NOMO-1 (cell line): ENCODE results near the gene SLC18A2.

Experiments
- DNase-seq, 2 experiments: peaks; one replicate each; lab custom pipeline; 2025; ENCODE audit not compliant: unreplicated experiment in 2 of 2; lab: John Stamatoyannopoulos, UW

SLC18A2 gene

DNA sequence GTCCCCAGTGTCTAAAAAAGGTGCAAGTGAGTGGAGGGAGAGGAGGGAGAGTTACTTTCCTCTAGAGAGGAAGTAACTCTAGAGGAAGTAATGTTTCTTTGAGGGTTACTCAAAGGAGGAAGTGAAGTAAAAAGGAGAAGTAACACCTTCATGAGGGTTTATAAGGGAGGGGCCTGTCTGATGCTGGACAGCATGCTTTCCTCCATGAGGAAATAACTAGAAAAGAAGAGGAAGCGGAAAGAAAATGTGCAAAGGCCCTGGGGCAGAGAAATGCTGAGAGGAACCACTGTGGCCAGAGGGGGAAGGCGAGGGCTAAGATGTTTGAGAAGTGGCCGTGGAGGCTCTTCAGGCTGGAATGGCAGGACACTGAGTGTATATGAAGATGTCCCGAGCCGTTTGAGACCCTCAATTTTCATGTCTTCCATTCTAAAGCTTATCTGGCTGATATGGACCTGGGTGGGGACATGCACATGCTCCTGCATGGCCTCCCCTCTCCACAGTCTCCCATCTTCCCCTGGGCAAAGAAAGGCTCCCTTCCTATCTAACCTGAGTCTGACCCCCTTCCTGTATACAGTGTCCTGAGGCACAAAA is 3.4 kb upstream of the SLC18A2 start:
- peak; percentile 51 to 95 for DNase-seq

- DNase-seq = no peak
Observed at GRCh38 chr10:117239051-117239450, 1.9 kb upstream of the SLC18A2 start.

DNA sequence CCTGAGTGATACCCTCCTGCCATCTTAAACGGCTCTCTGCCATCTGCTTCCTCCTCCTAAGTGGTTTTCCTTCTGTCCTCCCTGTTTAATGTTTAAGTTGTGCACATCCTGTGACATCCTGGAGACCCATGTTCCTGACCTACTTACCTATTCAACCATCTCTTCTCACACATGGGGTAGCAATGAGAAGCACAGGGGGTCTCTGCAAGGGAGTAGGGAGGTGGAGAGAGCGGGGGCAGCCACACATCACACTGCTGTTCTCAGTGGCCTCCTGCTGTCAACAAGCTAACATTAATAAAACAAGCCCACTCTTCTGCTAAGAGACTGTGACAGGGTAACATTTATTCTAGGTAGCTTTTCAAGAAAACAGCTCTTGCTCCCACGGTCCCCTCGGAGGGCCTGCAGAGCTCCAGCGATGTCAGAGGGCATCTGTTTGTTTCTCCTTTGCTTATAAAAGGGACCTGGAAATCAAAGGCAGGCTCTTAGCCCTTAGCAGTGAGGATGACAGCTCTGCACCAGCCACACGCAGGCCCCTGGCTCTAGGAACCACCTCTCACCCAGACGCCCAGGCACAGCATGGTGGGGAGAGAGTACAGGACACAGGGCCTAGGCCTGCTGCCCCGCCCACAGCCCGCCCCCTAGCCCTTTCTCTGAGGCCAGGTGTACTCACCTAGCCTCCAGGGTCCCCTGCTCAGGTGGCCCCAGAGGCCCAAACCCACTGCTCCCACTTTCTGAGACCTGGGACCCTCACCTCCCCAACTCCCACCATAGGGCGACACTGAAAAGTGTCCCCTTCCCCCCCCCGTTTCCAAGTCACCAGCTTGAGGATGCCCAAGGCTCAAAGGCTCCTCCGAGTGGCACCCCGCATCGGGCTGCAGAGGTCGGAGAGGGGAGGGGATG is 943 bp upstream of the SLC18A2 start:
- no peak for DNase-seq

- no peak for DNase-seq
Observed at GRCh38 chr10:117241541-117242462, 888 bp downstream of the SLC18A2 start.

- no peak for DNase-seq
Observed at GRCh38 chr10:117242463-117242832, 1.5 kb downstream of the SLC18A2 start.

- DNase-seq = no peak
Observed at GRCh38 chr10:117246997-117247671, 6.2 kb downstream of the SLC18A2 start.

- no peak for DNase-seq
Observed at GRCh38 chr10:117248750-117249465, 8.0 kb downstream of the SLC18A2 start.

- DNase-seq = no peak
Observed at GRCh38 chr10:117249493-117250093, 8.7 kb downstream of the SLC18A2 start.

- no peak for DNase-seq
Observed at GRCh38 chr10:117250411-117250810, 9.5 kb downstream of the SLC18A2 start.

GRCh38 chr10:117253908-117254307 is 13.0 kb downstream of the SLC18A2 start:
- DNase-seq = no peak

DNA sequence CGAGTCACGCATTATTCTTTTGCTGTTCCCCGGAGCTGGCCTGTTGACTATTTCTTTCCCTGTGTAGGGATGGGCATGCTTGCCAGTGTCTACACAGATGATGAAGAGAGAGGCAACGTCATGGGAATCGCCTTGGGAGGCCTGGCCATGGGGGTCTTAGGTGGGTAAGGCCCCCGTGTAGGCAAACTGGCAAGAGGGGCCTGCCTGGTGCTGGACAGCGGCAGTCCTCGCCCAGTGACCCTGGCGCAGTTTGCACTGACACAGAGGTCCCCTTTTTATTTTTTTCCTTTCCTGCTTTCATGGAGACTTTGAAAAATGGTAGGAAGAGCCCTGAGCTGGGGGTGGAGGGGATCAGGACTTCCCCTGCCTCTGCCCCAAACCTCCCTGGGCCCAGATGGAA is 13.4 kb downstream of the SLC18A2 start:
- DNase-seq = no peak

DNA sequence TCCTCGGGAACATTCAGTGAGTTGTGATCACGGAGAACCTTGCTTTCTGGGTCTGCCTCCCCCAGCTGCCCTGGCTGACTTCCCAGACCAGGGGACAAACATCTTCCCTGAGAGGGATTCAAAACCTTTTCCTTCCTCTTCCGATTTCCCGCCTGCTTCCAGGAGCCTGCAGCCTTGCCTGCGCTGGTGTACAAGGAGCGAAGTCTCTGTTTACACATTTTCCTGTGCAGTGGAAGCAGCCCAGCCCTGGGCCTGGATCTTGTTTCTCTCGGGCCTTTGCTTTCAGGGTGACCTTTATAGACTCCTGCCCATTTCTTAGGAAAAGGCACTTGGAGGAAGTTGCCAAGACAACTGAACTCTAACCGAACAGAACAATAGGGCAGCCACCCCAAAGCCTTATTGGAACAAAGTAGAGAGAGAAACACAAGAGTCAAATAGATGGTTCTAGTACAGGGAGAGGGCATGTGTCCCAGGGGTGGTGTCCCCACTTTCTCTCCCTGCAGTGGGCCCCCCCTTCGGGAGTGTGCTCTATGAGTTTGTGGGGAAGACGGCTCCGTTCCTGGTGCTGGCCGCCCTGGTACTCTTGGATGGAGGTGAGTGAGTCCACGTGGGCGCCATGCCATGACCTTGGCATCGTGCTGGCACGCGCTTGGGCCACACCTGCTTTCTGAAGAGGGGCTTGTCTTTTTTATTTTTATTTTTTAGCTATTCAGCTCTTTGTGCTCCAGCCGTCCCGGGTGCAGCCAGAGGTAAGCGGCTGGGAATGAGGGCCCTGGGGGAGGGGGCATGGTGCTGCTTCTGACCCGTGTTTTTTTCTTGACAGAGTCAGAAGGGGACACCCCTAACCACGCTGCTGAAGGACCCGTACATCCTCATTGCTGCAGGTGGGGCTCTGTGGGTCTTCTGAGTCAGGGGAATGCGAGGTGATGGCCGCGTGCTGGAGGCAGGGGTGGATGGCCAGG is 14.1 kb downstream of the SLC18A2 start:
- DNase-seq = no peak

- DNase-seq = no peak
Observed at GRCh38 chr10:117255835-117256460, 15.0 kb downstream of the SLC18A2 start.

- no peak for DNase-seq
Observed at GRCh38 chr10:117256910-117257309, 16.0 kb downstream of the SLC18A2 start.

DNA sequence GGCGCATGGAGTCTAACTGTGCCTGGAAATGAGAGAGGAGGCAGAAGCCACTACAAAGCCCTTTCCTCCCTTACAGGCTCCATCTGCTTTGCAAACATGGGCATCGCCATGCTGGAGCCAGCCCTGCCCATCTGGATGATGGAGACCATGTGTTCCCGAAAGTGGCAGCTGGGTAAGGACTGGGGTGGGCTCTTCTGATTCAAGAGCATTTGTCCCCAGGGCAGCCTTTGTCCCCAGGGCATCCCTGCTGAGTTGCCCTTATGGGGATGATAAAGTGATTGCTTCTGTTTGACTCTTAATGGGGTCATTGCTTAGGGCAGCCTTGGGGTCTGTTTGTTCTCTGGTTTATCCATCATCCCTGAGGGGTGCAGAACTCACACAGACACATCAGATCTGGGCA is 16.8 kb downstream of the SLC18A2 start:
- no peak for DNase-seq

GRCh38 chr10:117259279-117259678 is 18.4 kb downstream of the SLC18A2 start:
- peak; percentile 18 to 22 for DNase-seq

DNA sequence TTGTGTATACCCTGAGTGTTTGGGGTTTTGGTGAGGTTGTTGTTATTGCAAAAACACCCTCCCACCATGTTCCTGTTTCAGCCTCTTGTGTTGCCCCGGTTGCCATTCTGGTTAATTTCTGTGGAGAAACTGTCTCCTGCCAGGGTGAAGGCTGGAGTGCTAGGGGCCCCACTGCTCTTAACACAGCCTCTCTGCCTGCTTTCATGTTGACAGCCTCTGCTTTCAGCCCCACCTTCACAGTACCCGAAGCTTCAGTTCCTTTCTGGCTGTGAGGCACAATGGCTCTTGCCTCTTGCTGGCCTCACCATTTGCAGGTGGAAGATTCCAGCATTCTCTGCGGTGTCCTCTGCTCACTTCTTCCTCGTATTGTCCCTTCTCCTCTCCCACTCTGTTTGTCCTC is 19.2 kb downstream of the SLC18A2 start:
- DNase-seq = peak; percentile 32 to 41

- no peak for DNase-seq
Observed at GRCh38 chr10:117261501-117261900, 20.6 kb downstream of the SLC18A2 start.
